ENCODE data around the gene ITSN2. TPM values are rescaled to one million over a fixed set of nuclear protein-coding genes. Genes with fewer than 3 reads are reported as not detected.

Gene ITSN2
- total and polyA plus RNA-seq, 4 donors, result 10.1 to 32.4 (median 21.6) TPM

DNA sequence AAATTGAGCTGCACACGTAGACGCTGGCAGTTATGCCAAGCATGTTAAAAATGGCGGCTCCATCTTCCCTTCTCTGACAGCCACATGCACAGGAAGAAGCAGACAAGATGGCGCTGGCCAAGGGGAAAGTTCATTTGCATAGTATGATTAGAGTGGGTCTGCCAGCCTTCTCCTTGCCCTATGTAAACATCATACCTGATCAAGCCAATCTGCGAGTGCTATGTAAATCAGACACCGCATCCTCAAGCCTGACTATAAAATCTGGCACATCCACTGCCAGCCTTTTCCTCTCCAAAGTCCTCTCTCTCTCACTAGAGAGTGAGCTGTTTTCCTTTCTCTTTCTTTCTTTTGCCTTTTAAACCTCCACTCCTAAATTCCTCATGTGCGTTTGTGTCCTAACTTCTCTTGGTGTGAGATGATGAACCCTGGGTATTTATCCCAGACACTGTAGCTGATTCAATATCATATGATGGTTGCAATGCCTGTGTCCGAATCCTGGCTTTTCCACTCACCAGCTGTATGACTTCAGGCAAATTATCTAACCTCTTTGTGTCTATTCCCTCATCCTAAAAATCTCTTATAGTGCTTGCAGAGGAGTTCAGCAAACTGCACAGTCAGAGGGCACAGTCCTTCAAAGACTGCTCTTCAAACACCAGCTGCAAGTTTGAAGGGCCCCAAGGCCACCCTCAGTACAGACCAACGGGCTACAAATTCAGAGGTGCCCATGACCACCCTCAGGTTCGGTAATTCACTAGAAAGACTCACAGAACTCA, 39.3 kb upstream of the ITSN2 start:
- H3K27ac ChIP-seq (ENCODE audit: low read depth in 1 of 2, low read length in 2 of 2), result no peak overlapping the region
- H3K27me3 ChIP-seq (ENCODE audit: control insufficient read depth in 4 of 4, insufficient read depth in 4 of 4, low read length in 3 of 4), result peaks cover 0 to 3% (median 0%) of the 10 kb centered on the region in 4 donors
- no peaks in the 10 kb centered on the region for H3K36me3 ChIP-seq (ENCODE audit: control insufficient read depth in 4 of 4, insufficient read depth in 3 of 4, low read depth in 1 of 4, low read length in 3 of 4)
- WGBS, result 83% methylated on average over 10 of the region's 10 CpGs
- no peak overlapping the region for H3K9ac ChIP-seq (ENCODE audit: low read depth in 1 of 2, low read length in 2 of 2)
- H3K9me3 ChIP-seq (ENCODE audit: control insufficient read depth in 4 of 4, low read length in 3 of 4), result no peaks in the 10 kb centered on the region
- peaks cover 0 to 3% (median 0%) of the 10 kb centered on the region in 4 donors for H3K4me1 ChIP-seq (ENCODE audit: control insufficient read depth in 4 of 4, insufficient read depth in 4 of 4, low read length in 3 of 4)
- TF ChIP-seq FOXA2 (IDR thresholded peaks at IDR 0.05) (no peak), FOXA1 (IDR thresholded peaks at IDR 0.05) (no peak), SP1 (IDR thresholded peaks at IDR 0.05) (no peak), TAF1 (conservative IDR thresholded peaks at IDR 0.05) (no peak), EGR1 (IDR thresholded peaks at IDR 0.05; ENCODE audit: low read depth in 2 of 2) (no peak), NR2F2 (IDR thresholded peaks at IDR 0.05) (no peak), RXRA (IDR thresholded peaks at IDR 0.05) (no peak), RAD21 (IDR thresholded peaks at IDR 0.05) (no peak), JUND (IDR thresholded peaks at IDR 0.05) (no peak), GABPA (IDR thresholded peaks at IDR 0.05 in 1 of 2, conservative IDR thresholded peaks at IDR 0.05 in 1 of 2) (no peak), YY1 (IDR thresholded peaks at IDR 0.05) (no peak), HNF4A (conservative IDR thresholded peaks at IDR 0.05) (no peak), HNF4G (IDR thresholded peaks at IDR 0.05) (no peak)
- TF ChIP-seq, protein P1, sequence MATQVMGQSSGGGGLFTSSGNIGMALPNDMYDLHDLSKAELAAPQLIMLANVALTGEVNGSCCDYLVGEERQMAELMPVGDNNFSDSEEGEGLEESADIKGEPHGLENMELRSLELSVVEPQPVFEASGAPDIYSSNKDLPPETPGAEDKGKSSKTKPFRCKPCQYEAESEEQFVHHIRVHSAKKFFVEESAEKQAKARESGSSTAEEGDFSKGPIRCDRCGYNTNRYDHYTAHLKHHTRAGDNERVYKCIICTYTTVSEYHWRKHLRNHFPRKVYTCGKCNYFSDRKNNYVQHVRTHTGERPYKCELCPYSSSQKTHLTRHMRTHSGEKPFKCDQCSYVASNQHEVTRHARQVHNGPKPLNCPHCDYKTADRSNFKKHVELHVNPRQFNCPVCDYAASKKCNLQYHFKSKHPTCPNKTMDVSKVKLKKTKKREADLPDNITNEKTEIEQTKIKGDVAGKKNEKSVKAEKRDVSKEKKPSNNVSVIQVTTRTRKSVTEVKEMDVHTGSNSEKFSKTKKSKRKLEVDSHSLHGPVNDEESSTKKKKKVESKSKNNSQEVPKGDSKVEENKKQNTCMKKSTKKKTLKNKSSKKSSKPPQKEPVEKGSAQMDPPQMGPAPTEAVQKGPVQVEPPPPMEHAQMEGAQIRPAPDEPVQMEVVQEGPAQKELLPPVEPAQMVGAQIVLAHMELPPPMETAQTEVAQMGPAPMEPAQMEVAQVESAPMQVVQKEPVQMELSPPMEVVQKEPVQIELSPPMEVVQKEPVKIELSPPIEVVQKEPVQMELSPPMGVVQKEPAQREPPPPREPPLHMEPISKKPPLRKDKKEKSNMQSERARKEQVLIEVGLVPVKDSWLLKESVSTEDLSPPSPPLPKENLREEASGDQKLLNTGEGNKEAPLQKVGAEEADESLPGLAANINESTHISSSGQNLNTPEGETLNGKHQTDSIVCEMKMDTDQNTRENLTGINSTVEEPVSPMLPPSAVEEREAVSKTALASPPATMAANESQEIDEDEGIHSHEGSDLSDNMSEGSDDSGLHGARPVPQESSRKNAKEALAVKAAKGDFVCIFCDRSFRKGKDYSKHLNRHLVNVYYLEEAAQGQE (IDR thresholded peaks at IDR 0.05), result no peak
- TF ChIP-seq, protein P2, sequence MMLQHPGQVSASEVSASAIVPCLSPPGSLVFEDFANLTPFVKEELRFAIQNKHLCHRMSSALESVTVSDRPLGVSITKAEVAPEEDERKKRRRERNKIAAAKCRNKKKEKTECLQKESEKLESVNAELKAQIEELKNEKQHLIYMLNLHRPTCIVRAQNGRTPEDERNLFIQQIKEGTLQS (IDR thresholded peaks at IDR 0.05), result no peak
- TF ChIP-seq, protein P3, sequence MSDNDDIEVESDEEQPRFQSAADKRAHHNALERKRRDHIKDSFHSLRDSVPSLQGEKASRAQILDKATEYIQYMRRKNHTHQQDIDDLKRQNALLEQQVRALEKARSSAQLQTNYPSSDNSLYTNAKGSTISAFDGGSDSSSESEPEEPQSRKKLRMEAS (IDR thresholded peaks at IDR 0.05), result no peak
- TF ChIP-seq, protein P4, sequence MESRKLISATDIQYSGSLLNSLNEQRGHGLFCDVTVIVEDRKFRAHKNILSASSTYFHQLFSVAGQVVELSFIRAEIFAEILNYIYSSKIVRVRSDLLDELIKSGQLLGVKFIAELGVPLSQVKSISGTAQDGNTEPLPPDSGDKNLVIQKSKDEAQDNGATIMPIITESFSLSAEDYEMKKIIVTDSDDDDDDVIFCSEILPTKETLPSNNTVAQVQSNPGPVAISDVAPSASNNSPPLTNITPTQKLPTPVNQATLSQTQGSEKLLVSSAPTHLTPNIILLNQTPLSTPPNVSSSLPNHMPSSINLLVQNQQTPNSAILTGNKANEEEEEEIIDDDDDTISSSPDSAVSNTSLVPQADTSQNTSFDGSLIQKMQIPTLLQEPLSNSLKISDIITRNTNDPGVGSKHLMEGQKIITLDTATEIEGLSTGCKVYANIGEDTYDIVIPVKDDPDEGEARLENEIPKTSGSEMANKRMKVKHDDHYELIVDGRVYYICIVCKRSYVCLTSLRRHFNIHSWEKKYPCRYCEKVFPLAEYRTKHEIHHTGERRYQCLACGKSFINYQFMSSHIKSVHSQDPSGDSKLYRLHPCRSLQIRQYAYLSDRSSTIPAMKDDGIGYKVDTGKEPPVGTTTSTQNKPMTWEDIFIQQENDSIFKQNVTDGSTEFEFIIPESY (IDR thresholded peaks at IDR 0.05), result no peak
- H3K4me3 ChIP-seq (ENCODE audit: low read depth in 1 of 3, low read length in 3 of 3), result no peak overlapping the region
- no peak for DNase-seq (ENCODE audit: low spot score)

DNA sequence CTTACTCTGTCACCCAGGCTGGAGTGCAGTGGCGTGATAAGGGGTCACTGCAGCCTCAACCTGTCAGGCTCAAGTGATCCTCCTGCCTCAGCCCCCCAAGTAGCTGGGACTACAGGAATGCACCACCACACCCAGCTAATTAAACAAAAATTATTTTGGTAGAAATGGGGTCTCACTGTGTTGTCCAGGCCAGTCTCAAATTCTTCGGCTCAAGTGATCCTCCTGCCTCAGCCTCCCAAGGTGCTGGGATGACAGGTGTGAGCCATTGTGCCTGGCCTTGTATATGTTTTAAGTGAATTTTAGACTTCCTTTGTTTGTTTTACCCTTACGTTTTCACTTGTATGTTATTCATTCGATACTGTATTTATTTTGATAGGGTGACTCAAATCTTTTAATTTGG, 34.7 kb upstream of the ITSN2 start:
- no peak overlapping the region for H3K9ac ChIP-seq (ENCODE audit: low read depth in 1 of 2, low read length in 2 of 2)
- H3K4me3 ChIP-seq (ENCODE audit: low read depth in 1 of 3, low read length in 3 of 3), result no peak overlapping the region
- no peaks in the 10 kb centered on the region for H3K27me3 ChIP-seq (ENCODE audit: control insufficient read depth in 4 of 4, insufficient read depth in 4 of 4, low read length in 3 of 4)
- H3K36me3 ChIP-seq (ENCODE audit: control insufficient read depth in 4 of 4, insufficient read depth in 3 of 4, low read depth in 1 of 4, low read length in 3 of 4), result no peaks in the 10 kb centered on the region
- no peaks in the 10 kb centered on the region for H3K9me3 ChIP-seq (ENCODE audit: control insufficient read depth in 4 of 4, low read length in 3 of 4)
- H3K4me1 ChIP-seq (ENCODE audit: control insufficient read depth in 4 of 4, insufficient read depth in 4 of 4, low read length in 3 of 4), result peaks cover 0 to 1% (median 0%) of the 10 kb centered on the region in 4 donors
- DNase-seq (ENCODE audit: low spot score), result no peak
- 93% methylated on average over 4 of the region's 4 CpGs for WGBS
- H3K27ac ChIP-seq (ENCODE audit: low read depth in 1 of 2, low read length in 2 of 2), result no peak overlapping the region
- TF ChIP-seq FOXA2 (IDR thresholded peaks at IDR 0.05) (no peak), HNF4G (IDR thresholded peaks at IDR 0.05) (no peak), HNF4A (conservative IDR thresholded peaks at IDR 0.05) (no peak), RXRA (IDR thresholded peaks at IDR 0.05) (no peak), FOXA1 (IDR thresholded peaks at IDR 0.05) (no peak), JUND (IDR thresholded peaks at IDR 0.05) (no peak), RAD21 (IDR thresholded peaks at IDR 0.05) (no peak), GABPA (IDR thresholded peaks at IDR 0.05 in 1 of 2, conservative IDR thresholded peaks at IDR 0.05 in 1 of 2) (no peak), NR2F2 (IDR thresholded peaks at IDR 0.05) (no peak), TAF1 (conservative IDR thresholded peaks at IDR 0.05) (no peak), EGR1 (IDR thresholded peaks at IDR 0.05; ENCODE audit: low read depth in 2 of 2) (no peak), SP1 (IDR thresholded peaks at IDR 0.05) (no peak), YY1 (IDR thresholded peaks at IDR 0.05) (no peak)
- TF ChIP-seq, protein P5, sequence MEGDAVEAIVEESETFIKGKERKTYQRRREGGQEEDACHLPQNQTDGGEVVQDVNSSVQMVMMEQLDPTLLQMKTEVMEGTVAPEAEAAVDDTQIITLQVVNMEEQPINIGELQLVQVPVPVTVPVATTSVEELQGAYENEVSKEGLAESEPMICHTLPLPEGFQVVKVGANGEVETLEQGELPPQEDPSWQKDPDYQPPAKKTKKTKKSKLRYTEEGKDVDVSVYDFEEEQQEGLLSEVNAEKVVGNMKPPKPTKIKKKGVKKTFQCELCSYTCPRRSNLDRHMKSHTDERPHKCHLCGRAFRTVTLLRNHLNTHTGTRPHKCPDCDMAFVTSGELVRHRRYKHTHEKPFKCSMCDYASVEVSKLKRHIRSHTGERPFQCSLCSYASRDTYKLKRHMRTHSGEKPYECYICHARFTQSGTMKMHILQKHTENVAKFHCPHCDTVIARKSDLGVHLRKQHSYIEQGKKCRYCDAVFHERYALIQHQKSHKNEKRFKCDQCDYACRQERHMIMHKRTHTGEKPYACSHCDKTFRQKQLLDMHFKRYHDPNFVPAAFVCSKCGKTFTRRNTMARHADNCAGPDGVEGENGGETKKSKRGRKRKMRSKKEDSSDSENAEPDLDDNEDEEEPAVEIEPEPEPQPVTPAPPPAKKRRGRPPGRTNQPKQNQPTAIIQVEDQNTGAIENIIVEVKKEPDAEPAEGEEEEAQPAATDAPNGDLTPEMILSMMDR (IDR thresholded peaks at IDR 0.05; ENCODE audit: low read depth, low read length, missing input control), result no peak
- TF ChIP-seq, protein P1 (IDR thresholded peaks at IDR 0.05), result no peak
- TF ChIP-seq, protein P3 (IDR thresholded peaks at IDR 0.05), result no peak
